SKM-1 treated with dmso at 0.1 percent for 144 hours (cell line): ENCODE data around the gene ERG.
A peak's percentile ranks its signal among the peaks of the same experiment; 100 is the strongest.

Source experiments
- DNase-seq: peaks from one replicate; lab custom pipeline; 2025; ENCODE audit not compliant: unreplicated experiment; lab: John Stamatoyannopoulos, UW

Gene ERG

GRCh38 chr21:38363693-38364092, 134.6 kb downstream of the ERG start:
- DNase-seq = no peak

- DNase-seq = no peak
Measured at GRCh38 chr21:38361324-38361723, 137.0 kb downstream of the ERG start.

- DNase-seq = no peak
Measured at GRCh38 chr21:38359835-38360234, 138.4 kb downstream of the ERG start.

GRCh38 chr21:38359090-38359489, 139.2 kb downstream of the ERG start:
- no peak for DNase-seq

GRCh38 chr21:38358666-38359065, 139.6 kb downstream of the ERG start:
- no peak for DNase-seq

- no peak for DNase-seq
Measured at GRCh38 chr21:38358098-38358497, 140.2 kb downstream of the ERG start.

GRCh38 chr21:38356883-38357625, 141.2 kb downstream of the ERG start:
- DNase-seq = no peak

DNA sequence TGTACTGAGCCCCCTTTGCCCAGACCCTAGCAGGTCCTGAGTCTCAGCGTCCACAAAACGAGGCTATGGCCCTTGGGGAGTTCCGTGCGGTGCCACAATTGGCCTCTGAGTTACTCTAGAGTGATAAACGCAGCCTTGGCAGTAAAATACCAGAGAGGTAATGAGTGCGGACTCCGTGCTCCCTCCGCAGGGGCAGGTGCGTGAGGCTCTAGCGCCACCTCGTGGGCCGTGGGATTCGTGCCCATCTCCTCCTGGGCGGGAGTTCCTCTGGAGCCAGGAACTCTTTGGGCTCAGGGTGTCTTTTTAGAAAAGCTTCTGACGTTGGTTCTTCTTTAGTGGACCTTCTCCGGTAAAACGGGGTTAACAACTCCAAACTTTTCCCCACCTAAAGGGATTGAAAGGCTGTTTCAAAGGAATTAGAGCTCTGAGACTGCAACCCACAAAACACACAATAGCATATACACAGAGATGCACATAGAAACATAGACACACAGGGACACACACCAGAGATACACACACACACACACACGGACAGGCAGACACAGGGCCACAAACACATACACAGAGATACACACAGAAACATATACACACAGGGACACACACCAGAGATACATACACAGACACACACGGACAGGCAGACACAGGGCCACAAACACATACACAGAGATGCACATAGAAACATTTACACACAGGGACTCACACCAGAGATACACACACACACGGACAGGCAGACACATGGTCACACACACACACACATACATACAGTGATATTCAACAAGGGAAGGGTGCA, 142.1 kb downstream of the ERG start:
- DNase-seq = peak; percentile 59

DNA sequence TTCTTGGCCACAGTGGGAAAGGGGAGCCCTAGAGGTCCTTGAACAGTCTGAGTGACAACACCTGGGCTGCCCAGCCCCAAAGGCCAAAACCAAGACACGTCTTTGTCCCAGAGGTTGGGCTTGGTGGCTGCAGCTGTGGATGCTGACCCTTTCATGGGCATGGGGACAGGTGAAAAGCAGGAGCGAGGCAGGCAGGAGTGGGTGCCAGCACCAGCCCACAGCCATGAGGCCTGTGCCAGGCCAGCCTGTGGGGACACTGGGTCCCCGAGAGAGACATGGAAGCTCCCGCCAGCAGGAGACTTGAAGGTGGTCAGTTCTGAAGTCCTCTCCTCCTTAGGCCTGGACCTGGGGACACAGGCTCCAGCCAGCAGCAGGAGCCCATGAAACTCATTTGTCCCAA, 142.9 kb downstream of the ERG start:
- DNase-seq = no peak

DNA sequence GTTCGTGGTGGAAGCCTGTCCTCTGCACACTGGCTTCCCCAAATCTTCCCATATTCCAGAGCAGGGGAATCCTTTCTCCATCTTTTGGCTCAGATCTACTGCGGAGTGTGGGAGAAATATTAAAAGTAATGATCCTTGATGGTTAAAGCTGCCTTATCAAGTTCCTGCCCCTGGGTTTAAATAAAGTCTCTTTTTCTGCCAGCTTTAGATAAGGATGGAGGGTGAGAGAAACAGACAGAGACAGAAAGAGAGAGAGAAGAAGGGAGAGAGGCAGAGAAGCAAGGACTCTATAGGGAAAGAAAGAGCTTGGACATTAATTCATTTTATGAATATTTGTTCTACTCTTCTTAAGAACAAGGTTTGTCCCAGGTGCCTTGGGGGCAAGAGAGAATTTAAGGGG, 143.5 kb downstream of the ERG start:
- no peak for DNase-seq

GRCh38 chr21:38354231-38354630, 144.0 kb downstream of the ERG start:
- no peak for DNase-seq

GRCh38 chr21:38352536-38353219, 145.6 kb downstream of the ERG start:
- peak; percentile 4 for DNase-seq

DNA sequence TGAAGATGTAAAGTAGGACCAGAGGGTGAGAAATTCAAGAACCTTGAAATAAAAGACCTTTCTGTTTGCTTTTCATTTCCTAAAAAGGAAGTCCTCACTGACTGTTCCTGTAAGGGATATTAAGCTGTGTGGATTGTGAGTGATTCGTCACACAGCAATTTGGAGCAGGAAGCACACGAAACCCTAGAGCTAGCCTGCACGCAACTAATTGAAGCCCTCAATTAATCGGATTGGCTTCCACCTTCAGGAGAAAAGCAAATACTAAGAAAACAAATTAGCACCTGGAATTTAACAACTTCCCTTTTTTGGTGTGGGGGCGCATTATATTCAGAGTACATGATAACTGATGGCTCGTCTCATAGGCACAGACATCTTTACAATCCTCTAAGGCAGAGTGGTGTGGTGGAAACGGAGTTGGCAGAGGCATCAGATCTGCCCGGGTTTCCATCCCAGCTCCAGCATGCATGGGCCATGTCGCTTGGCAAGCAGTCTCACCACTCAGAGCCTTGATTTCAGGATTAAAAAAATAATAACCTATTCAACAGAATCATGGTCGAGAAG, 146.2 kb downstream of the ERG start:
- DNase-seq = no peak

DNA sequence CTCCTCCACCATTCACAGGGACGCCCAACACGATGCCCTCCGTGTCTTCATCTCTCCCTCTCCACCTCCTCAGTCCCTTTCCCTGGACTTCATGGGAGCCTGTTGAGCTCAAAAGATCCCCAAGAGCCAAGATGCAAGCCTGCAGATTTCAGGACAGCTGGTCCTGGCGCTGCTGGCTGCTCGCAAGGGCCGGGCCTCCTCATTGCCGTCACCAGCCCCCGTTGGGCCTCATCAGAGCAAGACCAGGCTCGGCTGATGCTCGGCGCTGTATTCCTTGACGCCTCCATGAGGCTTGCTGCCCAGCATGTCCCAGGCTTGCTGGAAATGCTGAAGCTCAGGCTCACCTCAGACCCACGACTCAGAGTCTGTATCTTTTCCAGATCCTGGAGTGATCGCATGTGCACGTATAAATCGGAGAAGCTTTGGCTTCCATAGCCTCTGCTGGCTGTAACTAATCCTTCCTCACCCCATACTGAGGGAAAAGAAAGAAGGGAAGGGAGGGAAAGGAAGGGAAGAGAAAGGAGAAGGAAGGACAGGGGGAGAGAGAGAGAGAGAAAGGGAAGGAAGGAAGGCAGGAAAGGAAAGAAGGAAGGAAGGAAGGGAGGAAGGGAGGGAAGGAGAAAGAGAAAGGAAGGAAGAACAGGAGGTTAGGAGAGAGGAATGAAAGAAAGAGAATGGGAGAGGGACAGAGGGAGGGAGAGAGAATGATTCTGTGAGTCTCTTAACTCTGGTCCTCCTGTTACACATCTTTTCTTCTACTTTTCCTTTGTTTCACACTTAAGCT, 146.9 kb downstream of the ERG start:
- no peak for DNase-seq

- no peak for DNase-seq
Measured at GRCh38 chr21:38350684-38351083, 147.6 kb downstream of the ERG start.

- no peak for DNase-seq
Measured at GRCh38 chr21:38349977-38350376, 148.3 kb downstream of the ERG start.

DNA sequence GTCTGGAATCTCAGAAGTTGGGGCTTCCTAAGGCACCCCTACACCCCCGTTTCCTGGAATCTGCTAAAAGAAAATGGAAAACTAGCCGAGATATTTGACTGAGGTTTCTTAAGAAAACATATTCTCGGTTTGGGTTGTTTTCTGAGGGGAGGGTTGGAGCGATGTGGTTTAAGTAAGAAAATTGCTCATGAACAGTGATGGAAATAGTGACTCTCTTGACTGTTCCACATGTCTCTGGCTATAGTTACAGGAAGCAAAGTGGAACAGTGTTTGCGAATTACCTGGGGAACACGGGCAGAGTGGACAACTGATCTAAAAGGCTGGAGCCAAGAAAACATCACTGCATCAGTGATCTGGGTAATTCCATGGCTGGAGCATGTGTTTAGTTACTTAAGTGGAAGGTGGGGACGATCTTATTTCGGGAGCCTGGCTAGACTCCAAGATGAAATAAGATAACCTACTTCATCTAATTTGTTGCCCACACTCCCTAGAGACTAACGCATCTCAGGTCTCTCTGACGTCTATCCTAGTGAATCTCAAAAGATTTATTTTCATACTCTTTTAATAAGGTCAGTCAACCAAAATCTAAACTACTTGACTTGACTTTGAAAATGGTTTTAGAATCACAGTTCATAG, 149.0 kb downstream of the ERG start:
- no peak for DNase-seq

GRCh38 chr21:38346286-38346685, 152.0 kb downstream of the ERG start:
- DNase-seq = no peak

- no peak for DNase-seq
Measured at GRCh38 chr21:38343691-38344090, 154.6 kb downstream of the ERG start.

DNA sequence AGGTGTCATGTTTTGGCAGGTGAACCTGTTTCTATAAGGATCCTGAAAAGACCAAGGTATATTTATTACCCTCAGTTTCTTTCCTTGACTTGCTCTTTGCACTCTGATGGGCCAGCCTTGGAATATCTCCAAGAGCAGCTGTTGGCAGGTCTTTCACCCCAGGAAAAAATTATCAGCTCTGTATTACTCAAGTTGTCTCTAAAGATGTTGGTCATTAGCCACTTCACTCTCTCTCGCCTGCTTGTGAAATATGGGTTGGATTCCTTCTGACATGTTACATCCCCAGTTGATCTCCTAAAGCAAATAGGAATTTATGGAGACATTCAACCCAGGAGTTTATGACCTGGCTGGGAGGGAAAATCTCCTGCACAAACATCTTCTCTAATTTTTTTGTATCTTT, 155.5 kb downstream of the ERG start:
- DNase-seq = no peak
